ENCODE results near the gene NME3.

- no peak for TF ChIP-seq CTCF (conservative IDR thresholded peaks at IDR 0.05)
- no peak for TF ChIP-seq ZFX (IDR thresholded peaks at IDR 0.05)
These were observed 7.1 kb upstream of the NME3 start for GRCh38 chr16:1778200-1779179.
